ENCODE data around the gene CCDC107. TPM values are rescaled to one million over a fixed set of nuclear protein-coding genes. Genes with fewer than 3 reads are reported as not detected.

CCDC107 gene
- total and polyA plus RNA-seq, 12 donors = 27.9 to 198 (median 40.5) TPM

GRCh38 chr9:35710818-35711500 lies 52.9 kb downstream of the CCDC107 start:
- Histone ChIP-seq H3K27ac (no peak overlapping the region), H3K4me3 (no peak overlapping the region), H3K36me3 (replicated peaks in 1 of 2) (peaks cover 0 to 95% of the 10 kb centered on the region in 2 donors), H3K27me3 (no peaks in the 10 kb centered on the region), H3K9me3 (replicated peaks in 1 of 3) (no peaks in the 10 kb centered on the region), H3K4me1 (replicated peaks in 1 of 2) (no peaks in the 10 kb centered on the region)
- DNase-seq = peak in 1 of 7 donors; percentile 6
- WGBS, 4 donors = 77 to 87% (median 79%) methylated on average over 4 to 7 of the region's 7 CpGs
- intact Hi-C loops (cut with DNase I) = no loop called here
- no peak for TF ChIP-seq POLR2A (IDR thresholded peaks at IDR 0.05)

Small RNA genes lying within 50 kb of the gene (microRNA-seq; reads per million reads assigned to microRNA genes)
- 0 to 0.89 (median 0) reads per million in 3 donors for gene MIR6852

Small RNA genes lying within 50 kb of the gene (small RNA-seq; reads per million reads assigned to genes)
- gene RMRP = 0 reads per million in 2 donors
- 0 reads per million in 2 donors for gene RN7SL22P

Other genes with a start within 250 kb of the CCDC107 start
- gene RUSC2, start 168.2 kb upstream of the CCDC107 start, total RNA-seq = 10 to 100 TPM in 8 of 9 donors, 1 to 10 TPM in 1; 5.9 to 42.0 (median 29.5) TPM
- 10 to 100 TPM; 14.6 to 66.8 (median 40.6) TPM for gene RUSC2, start 168.2 kb upstream of the CCDC107 start, polyA plus RNA-seq
- 100 to 1,000 TPM in 1 of 9 donors, 10 to 100 TPM in 8; 25.9 to 189 (median 56.5) TPM for gene TESK1, start 53.0 kb upstream of the CCDC107 start, total RNA-seq
- gene TESK1, start 53.0 kb upstream of the CCDC107 start, polyA plus RNA-seq = 100 to 1,000 TPM in 2 of 3 donors, 10 to 100 TPM in 1; 68.6 to 159 (median 152) TPM
- 1 to 10 TPM in 8 of 9 donors, under 1 TPM in 1; 0.69 to 8.0 (median 3.9) TPM for gene CD72, start 39.9 kb upstream of the CCDC107 start, total RNA-seq
- 10 to 100 TPM in 1 of 3 donors, 1 to 10 TPM in 2; 1.3 to 18.5 (median 7.4) TPM for gene CD72, start 39.9 kb upstream of the CCDC107 start, polyA plus RNA-seq
- 1 to 10 TPM in 4 of 9 donors, under 1 TPM in 4, not detected in 1; 0.06 to 2.1 (median 0.86) TPM for gene SIT1, start 7.4 kb upstream of the CCDC107 start, total RNA-seq
- 1 to 10 TPM in 1 of 3 donors, under 1 TPM in 1, not detected in 1; 0.37 to 1.0 TPM for gene SIT1, start 7.4 kb upstream of the CCDC107 start, polyA plus RNA-seq
- over 10,000 TPM in 5 of 9 donors, 1,000 to 10,000 TPM in 3, 100 to 1,000 TPM in 1; 885 to 23,366 (median 10,611) TPM for gene RMRP, start 273 bp upstream of the CCDC107 start, total RNA-seq
- 1,000 to 10,000 TPM in 2 of 3 donors, not detected in 1; 1,807 to 2,186 TPM for gene RMRP, start 273 bp upstream of the CCDC107 start, polyA plus RNA-seq
- 10 to 100 TPM in 1 of 9 donors, 1 to 10 TPM in 3, under 1 TPM in 5; 0.42 to 18.4 (median 0.96) TPM for gene ARHGEF39, start 6.9 kb downstream of the CCDC107 start, total RNA-seq
- 1 to 10 TPM; 1.2 to 4.0 (median 1.5) TPM for gene ARHGEF39, start 6.9 kb downstream of the CCDC107 start, polyA plus RNA-seq
- gene CA9, start 15.6 kb downstream of the CCDC107 start, total RNA-seq = 10 to 100 TPM in 1 of 9 donors, 1 to 10 TPM in 5, under 1 TPM in 3; 0.28 to 13.7 (median 2.0) TPM
- gene CA9, start 15.6 kb downstream of the CCDC107 start, polyA plus RNA-seq = 1 to 10 TPM in 2 of 3 donors, under 1 TPM in 1; 0.31 to 1.4 (median 1.3) TPM
- gene TPM2, start 31.6 kb downstream of the CCDC107 start, total RNA-seq = 100 to 1,000 TPM; 188 to 654 (median 368) TPM
- 1,000 to 10,000 TPM in 2 of 3 donors, 100 to 1,000 TPM in 1; 462 to 1,472 (median 1,350) TPM for gene TPM2, start 31.6 kb downstream of the CCDC107 start, polyA plus RNA-seq
- 100 to 1,000 TPM; 157 to 565 (median 372) TPM for gene TLN1, start 73.9 kb downstream of the CCDC107 start, total RNA-seq
- 100 to 1,000 TPM; 165 to 232 (median 178) TPM for gene TLN1, start 73.9 kb downstream of the CCDC107 start, polyA plus RNA-seq
- 100 to 1,000 TPM in 1 of 9 donors, 10 to 100 TPM in 8; 47.0 to 142 (median 60.3) TPM for gene CREB3, start 74.4 kb downstream of the CCDC107 start, total RNA-seq
- 100 to 1,000 TPM in 1 of 3 donors, 10 to 100 TPM in 2; 47.6 to 113 (median 52.0) TPM for gene CREB3, start 74.4 kb downstream of the CCDC107 start, polyA plus RNA-seq
- gene GBA2, start 90.9 kb downstream of the CCDC107 start, total RNA-seq = 10 to 100 TPM; 28.5 to 74.5 (median 52.4) TPM
- gene GBA2, start 90.9 kb downstream of the CCDC107 start, polyA plus RNA-seq = 10 to 100 TPM; 42.4 to 84.8 (median 79.0) TPM
- 10 to 100 TPM; 17.1 to 41.2 (median 23.3) TPM for gene RGP1, start 91.0 kb downstream of the CCDC107 start, total RNA-seq
- gene RGP1, start 91.0 kb downstream of the CCDC107 start, polyA plus RNA-seq = 10 to 100 TPM in 2 of 3 donors, 1 to 10 TPM in 1; 6.4 to 24.7 (median 13.5) TPM
- gene MSMP, start 96.0 kb downstream of the CCDC107 start, total RNA-seq = 1 to 10 TPM in 2 of 9 donors, not detected in 7; 1.1 to 2.0 TPM
- 1 to 10 TPM in 1 of 3 donors, under 1 TPM in 1, not detected in 1; 0.56 to 1.3 TPM for gene MSMP, start 96.0 kb downstream of the CCDC107 start, polyA plus RNA-seq
- gene NPR2, start 133.3 kb downstream of the CCDC107 start, total RNA-seq = 10 to 100 TPM in 8 of 9 donors, 1 to 10 TPM in 1; 5.6 to 69.9 (median 21.5) TPM
- 10 to 100 TPM; 13.5 to 46.4 (median 39.0) TPM for gene NPR2, start 133.3 kb downstream of the CCDC107 start, polyA plus RNA-seq
- 1 to 10 TPM in 8 of 9 donors, under 1 TPM in 1; 0.98 to 3.6 (median 2.3) TPM for gene SPAG8, start 154.0 kb downstream of the CCDC107 start, total RNA-seq
- gene SPAG8, start 154.0 kb downstream of the CCDC107 start, polyA plus RNA-seq = 1 to 10 TPM; 1.2 to 9.2 (median 4.2) TPM
- gene HINT2, start 156.8 kb downstream of the CCDC107 start, total RNA-seq = 10 to 100 TPM; 27.6 to 99.6 (median 78.7) TPM
- 100 to 1,000 TPM in 2 of 3 donors, 10 to 100 TPM in 1; 83.5 to 199 (median 119) TPM for gene HINT2, start 156.8 kb downstream of the CCDC107 start, polyA plus RNA-seq
- gene FAM221B, start 170.4 kb downstream of the CCDC107 start, total RNA-seq = under 1 TPM in 1 of 9 donors, not detected in 8; 0.22 TPM
- gene FAM221B, start 170.4 kb downstream of the CCDC107 start, polyA plus RNA-seq = under 1 TPM in 2 of 3 donors, not detected in 1; 0.07 to 0.16 TPM
- 10 to 100 TPM in 7 of 9 donors, 1 to 10 TPM in 2; 5.5 to 43.6 (median 17.5) TPM for gene TMEM8B, start 170.9 kb downstream of the CCDC107 start, total RNA-seq
- 10 to 100 TPM; 13.3 to 33.3 (median 23.2) TPM for gene TMEM8B, start 170.9 kb downstream of the CCDC107 start, polyA plus RNA-seq
- gene OR13J1, start 212.1 kb downstream of the CCDC107 start, total RNA-seq = not detected
- gene OR13J1, start 212.1 kb downstream of the CCDC107 start, polyA plus RNA-seq = not detected
- 1 to 10 TPM in 5 of 9 donors, under 1 TPM in 2, not detected in 2; 0.35 to 5.9 (median 1.9) TPM for gene HRCT1, start 247.9 kb downstream of the CCDC107 start, total RNA-seq
- 1 to 10 TPM in 2 of 3 donors, not detected in 1; 1.1 to 1.5 TPM for gene HRCT1, start 247.9 kb downstream of the CCDC107 start, polyA plus RNA-seq

Data from adrenal gland (tissue), 12 donors.